K562 (cell line): Measurements from ENCODE around the gene ZBTB48. TPM values are rescaled to one million over a fixed set of nuclear protein-coding genes. Genes with fewer than 3 reads are reported as not detected.
A peak's percentile ranks its signal among the peaks of the same experiment; 100 is the strongest.

Experiments used
- ARID1B ChIP-seq: fragments of 450-650 bp; IDR thresholded peaks from 2 replicates; pipeline ENCODE4 v1.6.1; 2016; ENCODE audit warnings: antibody characterized with exemption, mild to moderate bottlenecking, inconsistent platforms
- ASH1L ChIP-seq: fragments of 450-650 bp; IDR thresholded peaks from 2 replicates; pipeline ENCODE4 v1.6.1; 2018; ENCODE audit warnings: borderline replicate concordance, mild to moderate bottlenecking, low read depth; ENCODE audit not compliant: partially characterized antibody
- BHLHE40 ChIP-seq: IDR thresholded peaks from 2 replicates; pipeline ENCODE4 v1.6.1; 2011; ENCODE audit warnings: low read length, improper control_type of control experiment
- CBX3 ChIP-seq, 2 experiments: IDR thresholded peaks; 1 replicate in 1 of 2; 2 replicates in 1 of 2; pipeline ENCODE4 v1.6.1; 2012; ENCODE audit warnings: inconsistent platforms in 2 of 2, low read length in 2 of 2, borderline replicate concordance in 1 of 2, control low read depth in 1 of 2
- CHD1 ChIP-seq: fragments of 200-600 bp; sonication (generic); IDR thresholded peaks from one replicate; pipeline ENCODE4 v1.6.1; 2012; ENCODE audit warnings: mild to moderate bottlenecking, moderate library complexity, low read length, inconsistent platforms
- CREM ChIP-seq: IDR thresholded peaks from 2 replicates; pipeline ENCODE4 v1.6.1; 2014; ENCODE audit warnings: antibody characterized with exemption, low read depth
- GABPB1 ChIP-seq: sonication (generic); formaldehyde crosslinking; IDR thresholded peaks from 2 replicates; pipeline ENCODE4 v1.8.0; 2022; ENCODE audit warnings: mild to moderate bottlenecking, missing genetic modification reagents
- GATAD2B ChIP-seq: fragments of 450-650 bp; IDR thresholded peaks from 2 replicates; pipeline ENCODE4 v1.6.1; 2017; ENCODE audit warnings: mild to moderate bottlenecking, borderline replicate concordance
- ILK ChIP-seq: fragments of 450-650 bp; IDR thresholded peaks from 2 replicates; pipeline ENCODE4 v1.6.1; 2016; ENCODE audit warnings: missing genetic modification characterization, low read depth, mild to moderate bottlenecking, missing compliant biosample characterization, moderate library complexity, borderline replicate concordance
- NCOA6 ChIP-seq: fragments of 450-650 bp; IDR thresholded peaks from 2 replicates; pipeline ENCODE4 v1.6.1; 2017; ENCODE audit warnings: mild to moderate bottlenecking
- NFIX ChIP-seq: fragments of 250-450 bp; sonication (Bioruptor Pico); IDR thresholded peaks from 2 replicates; pipeline ENCODE4 v1.4.0; 2020; ENCODE audit warnings: low read depth, mild to moderate bottlenecking, moderate library complexity
- NRF1 ChIP-seq, 2 experiments: fragments of 450-650 bp; IDR thresholded peaks in 1 of 2; conservative IDR thresholded peaks in 1 of 2; 2 replicates each; pipeline ENCODE4 v1.6.1; 2014; ENCODE audit warnings: mild to moderate bottlenecking in 2 of 2
- PML ChIP-seq: IDR thresholded peaks from 2 replicates; pipeline ENCODE4 v1.6.1; 2012; ENCODE audit warnings: low read length, inconsistent platforms
- PTRF ChIP-seq: fragments of 450-650 bp; IDR thresholded peaks from 2 replicates; pipeline ENCODE4 v1.6.1; 2016; ENCODE audit warnings: mild to moderate bottlenecking, missing genetic modification characterization, missing compliant biosample characterization
- SREBF1 ChIP-seq: fragments of 150-350 bp; IDR thresholded peaks from 2 replicates; pipeline ENCODE4 v1.6.1; 2014; ENCODE audit warnings: antibody characterized with exemption, low read depth, low read length, borderline replicate concordance
- TEAD4 ChIP-seq, 2 experiments: sonication (generic) in 1 of 2; formaldehyde crosslinking in 1 of 2; IDR thresholded peaks; 2 replicates each; pipeline versions ENCODE4 v1.6.1 to v1.8.0; 2012 to 2022; ENCODE audit warnings: borderline replicate concordance in 1 of 2, inconsistent platforms in 1 of 2, low read length in 1 of 2, mild to moderate bottlenecking in 1 of 2, missing genetic modification reagents in 1 of 2
- USF1 ChIP-seq: sonication (generic); formaldehyde crosslinking; IDR thresholded peaks from 2 replicates; pipeline ENCODE4 v1.9.0; 2022; ENCODE audit warnings: mild to moderate bottlenecking, missing genetic modification reagents
- ZBTB43 ChIP-seq: sonication (generic); formaldehyde crosslinking; IDR thresholded peaks from 2 replicates; pipeline ENCODE4 v1.8.0; 2023; ENCODE audit warnings: mild to moderate bottlenecking, missing genetic modification reagents
- ZNF124 ChIP-seq: sonication (generic); formaldehyde crosslinking; IDR thresholded peaks from 2 replicates; pipeline ENCODE4 v1.8.1; 2022; ENCODE audit warnings: missing genetic modification reagents
- ZNF592 ChIP-seq: fragments of 450-650 bp; IDR thresholded peaks from 2 replicates; pipeline ENCODE4 v1.6.1; 2017; ENCODE audit warnings: antibody characterized with exemption, mild to moderate bottlenecking
- polyA plus RNA-seq, 8 experiments: library from polyadenylated mRNA; depleted of rRNA in 4 of 8; stranded (reverse) in 5 of 8; unstranded in 3 of 8; fragments of >200 nt; fragmentation: Nextera tagmentation in 2 of 8; fragmentation: Illumina TruSeq in 1 of 8; extraction: Ambion mirVana in 2 of 8; extraction: Trizol in 1 of 8; gene quantifications; 2 replicates each; pipeline versions ENCODE4 v1.2.1 to v1.2.3, GENCODE V29; 2011 to 2014; ENCODE audit warnings: inconsistent platforms in 1 of 8, missing spikeins in 1 of 8
- total RNA-seq, 7 experiments: library from RNA; depleted of rRNA in 6 of 7; stranded (reverse); fragments of >200 nt in 6 of 7; fragmentation: Illumina TruSeq in 2 of 7; extraction: Trizol in 2 of 7; gene quantifications; 2 replicates each; pipeline versions ENCODE4 v1.2.1 to v1.2.3, GENCODE V29; 2011 to 2021; ENCODE audit warnings: low replicate concordance in 1 of 7

The ZBTB48 gene
- total and polyA plus RNA-seq, 9 of the 15 experiments (the other 6 are each of a cell fraction or from before 2014, with no cell fraction given), result 1.9 to 66.9 (median 29.5) TPM

- TF ChIP-seq GATAD2B (peak; percentile 84), CREM (0 out of 2 replicates have a peak, but pooled peaks have one; percentile 47), TEAD4 (IDR thresholded peaks at IDR 0.05; ENCODE audit: low read length) (peak; percentile 45; the same call in 1 of the 2 replicates), TEAD4 (CRISPR knock-in tag; IDR thresholded peaks at IDR 0.05; ENCODE audit: borderline replicate concordance) (no peak; the same call in 1 of the 2 replicates), ZNF592 (peak; percentile 99), ZBTB43 (CRISPR knock-in tag) (no peak), SREBF1 (no peak), BHLHE40 (peak; percentile 47; the same call in 1 of the 2 replicates), GABPB1 (CRISPR knock-in tag) (0 out of 2 replicates have a peak, but pooled peaks have one; percentile 31), NRF1 (conservative IDR thresholded peaks at IDR 0.05 in 1 of 2, IDR thresholded peaks at IDR 0.05 in 1 of 2) (peak; percentile 57 to 70; a peak in 3 of 4 replicates), ASH1L (peak; percentile 77), PTRF (tag) (peak; percentile 66), ZNF124 (CRISPR knock-in tag) (no peak), NFIX (CRISPR knock-in tag) (no peak), ILK (0 out of 2 replicates have a peak, but pooled peaks have one; percentile 58), NCOA6 (no peak), USF1 (CRISPR knock-in tag) (peak; percentile 86), PML (peak; percentile 36; the same call in 1 of the 2 replicates), CBX3 (IDR thresholded peaks at IDR 0.05; ENCODE audit: borderline replicate concordance in 1 of 2, low read length in 2 of 2) (peak in 1 of 2 experiments; percentile 73; a peak in 2 of 3 replicates), ARID1B (0 out of 2 replicates have a peak, but pooled peaks have one; percentile 19), CHD1 (peak; percentile 26)
These were observed 24.2 kb downstream of the ZBTB48 start (continued) for GRCh38 chr1:6603915-6604558.
